ENCODE measurements around the gene RNF31. TPM values are rescaled to one million over a fixed set of nuclear protein-coding genes. Genes with fewer than 3 reads are reported as not detected.

RNF31 gene
- total and polyA plus RNA-seq, 2 of the 13 experiments (the other 11 are each of a cell fraction or from before 2014, with no cell fraction given): 48.2 to 86.8 TPM

- TF ChIP-seq TCF12 (IDR thresholded peaks at IDR 0.05) (no peak), TCF12 (CRISPR knock-in tag; IDR thresholded peaks at IDR 0.05) (peak; percentile 99), ZNF143 (CRISPR knock-in tag; IDR thresholded peaks at IDR 0.05) (peak; percentile 80), NFE2 (CRISPR knock-in tag; IDR thresholded peaks at IDR 0.05) (no peak), RFXAP (CRISPR knock-in tag; IDR thresholded peaks at IDR 0.05; ENCODE audit: borderline replicate concordance) (peak; percentile 97), CREM (IDR thresholded peaks at IDR 0.05) (peak; percentile 97; the same call in 1 of the 2 replicates), CREM (CRISPR knock-in tag; IDR thresholded peaks at IDR 0.05) (no peak; the same call in 1 of the 2 replicates), KLF11 (CRISPR knock-in tag; IDR thresholded peaks at IDR 0.05) (peak; percentile 98; the same call in 1 of the 2 replicates), ZNF205 (CRISPR knock-in tag; IDR thresholded peaks at IDR 0.05) (peak; percentile 98), SMAD1 (CRISPR knock-in tag; IDR thresholded peaks at IDR 0.05; ENCODE audit: borderline replicate concordance, low read depth) (peak; percentile 99), TRIM24 (CRISPR knock-in tag; IDR thresholded peaks at IDR 0.05) (no peak), PRPF4 (IDR thresholded peaks at IDR 0.05; ENCODE audit: low read depth, low read length, poor library complexity, severe bottlenecking) (peak; percentile 66), TCF7L2 (IDR thresholded peaks at IDR 0.05; ENCODE audit: low read depth, low read length) (no peak), ZNF546 (CRISPR knock-in tag; conservative IDR thresholded peaks at IDR 0.05) (peak; percentile 78), FLYWCH1 (CRISPR knock-in tag; IDR thresholded peaks at IDR 0.05) (no peak; the same call in 1 of the 2 replicates), HNF4G (IDR thresholded peaks at IDR 0.05; ENCODE audit: borderline replicate concordance, low read depth, low read length) (peak; percentile 88), HNF4G (CRISPR knock-in tag; IDR thresholded peaks at IDR 0.05; ENCODE audit: borderline replicate concordance, low read depth) (peak; percentile 75), ZBTB43 (CRISPR knock-in tag; conservative IDR thresholded peaks at IDR 0.05) (peak; percentile 83; the same call in 1 of the 2 replicates), ZNF232 (CRISPR knock-in tag; IDR thresholded peaks at IDR 0.05; ENCODE audit: borderline replicate concordance) (peak; percentile 93), POLR2A (IDR thresholded peaks at IDR 0.05; ENCODE audit: insufficient read depth in 1 of 2, low read depth in 2 of 2, low read length in 2 of 2) (peak in 1 of 2 experiments; percentile 98; a peak in 2 of 4 replicates), ZFAT (CRISPR knock-in tag; conservative IDR thresholded peaks at IDR 0.05) (no peak), FOSL1 (CRISPR knock-in tag; IDR thresholded peaks at IDR 0.05; ENCODE audit: borderline replicate concordance) (peak; percentile 59; the same call in 1 of the 2 replicates), ZNF570 (CRISPR knock-in tag; IDR thresholded peaks at IDR 0.05; ENCODE audit: borderline replicate concordance) (no peak), ASH2L (IDR thresholded peaks at IDR 0.05; ENCODE audit: insufficient read length, low read depth, low read length) (peak; percentile 100), ZNF230 (CRISPR knock-in tag; IDR thresholded peaks at IDR 0.05) (no peak; the same call in 1 of the 2 replicates), ZNF672 (CRISPR knock-in tag; IDR thresholded peaks at IDR 0.05) (no peak)
- TF ChIP-seq, protein P1, sequence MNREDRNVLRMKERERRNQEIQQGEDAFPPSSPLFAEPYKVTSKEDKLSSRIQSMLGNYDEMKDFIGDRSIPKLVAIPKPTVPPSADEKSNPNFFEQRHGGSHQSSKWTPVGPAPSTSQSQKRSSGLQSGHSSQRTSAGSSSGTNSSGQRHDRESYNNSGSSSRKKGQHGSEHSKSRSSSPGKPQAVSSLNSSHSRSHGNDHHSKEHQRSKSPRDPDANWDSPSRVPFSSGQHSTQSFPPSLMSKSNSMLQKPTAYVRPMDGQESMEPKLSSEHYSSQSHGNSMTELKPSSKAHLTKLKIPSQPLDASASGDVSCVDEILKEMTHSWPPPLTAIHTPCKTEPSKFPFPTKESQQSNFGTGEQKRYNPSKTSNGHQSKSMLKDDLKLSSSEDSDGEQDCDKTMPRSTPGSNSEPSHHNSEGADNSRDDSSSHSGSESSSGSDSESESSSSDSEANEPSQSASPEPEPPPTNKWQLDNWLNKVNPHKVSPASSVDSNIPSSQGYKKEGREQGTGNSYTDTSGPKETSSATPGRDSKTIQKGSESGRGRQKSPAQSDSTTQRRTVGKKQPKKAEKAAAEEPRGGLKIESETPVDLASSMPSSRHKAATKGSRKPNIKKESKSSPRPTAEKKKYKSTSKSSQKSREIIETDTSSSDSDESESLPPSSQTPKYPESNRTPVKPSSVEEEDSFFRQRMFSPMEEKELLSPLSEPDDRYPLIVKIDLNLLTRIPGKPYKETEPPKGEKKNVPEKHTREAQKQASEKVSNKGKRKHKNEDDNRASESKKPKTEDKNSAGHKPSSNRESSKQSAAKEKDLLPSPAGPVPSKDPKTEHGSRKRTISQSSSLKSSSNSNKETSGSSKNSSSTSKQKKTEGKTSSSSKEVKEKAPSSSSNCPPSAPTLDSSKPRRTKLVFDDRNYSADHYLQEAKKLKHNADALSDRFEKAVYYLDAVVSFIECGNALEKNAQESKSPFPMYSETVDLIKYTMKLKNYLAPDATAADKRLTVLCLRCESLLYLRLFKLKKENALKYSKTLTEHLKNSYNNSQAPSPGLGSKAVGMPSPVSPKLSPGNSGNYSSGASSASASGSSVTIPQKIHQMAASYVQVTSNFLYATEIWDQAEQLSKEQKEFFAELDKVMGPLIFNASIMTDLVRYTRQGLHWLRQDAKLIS (CRISPR knock-in tag; IDR thresholded peaks at IDR 0.05): peak; percentile 95
Observed at GRCh38 chr14:24188251-24189058, 41.2 kb downstream of the RNF31 start, which contains the start of gene IPO4 (continued).

Data from HepG2 (cell line).